Fibroblast of lung (primary cell): ENCODE measurements around the gene TMEM169. TPM values are rescaled to one million over a fixed set of nuclear protein-coding genes. Genes with fewer than 3 reads are reported as not detected.
A peak's percentile ranks its signal among the peaks of the same experiment; 100 is the strongest.

Experiments
- DNase-seq, 2 donors: peaks; one replicate each; pipeline versions ENCODE4 v3.0.0 to v3.0.0-alpha.2; 2010; ENCODE audit warnings: low read depth in 2 of 2
- H2AFZ ChIP-seq: 2 replicates; pipeline ENCODE4 v1.5.1; 2012; ENCODE audit warnings: low read length, control low read depth, inconsistent platforms
- H3K27ac ChIP-seq: 2 replicates; pipeline ENCODE4 v1.5.1; 2011; ENCODE audit warnings: low read length, control low read depth; ENCODE audit not compliant: insufficient read depth
- H3K27me3 ChIP-seq: 2 replicates; pipeline ENCODE4 v1.5.1; 2011; ENCODE audit warnings: mild to moderate bottlenecking, low read length; ENCODE audit not compliant: control insufficient read depth, insufficient read depth
- H3K36me3 ChIP-seq: 2 replicates; pipeline ENCODE4 v1.5.1; 2011; ENCODE audit warnings: low read length; ENCODE audit not compliant: control insufficient read depth, insufficient read depth
- H3K4me1 ChIP-seq: 2 replicates; pipeline ENCODE4 v1.5.1; 2011; ENCODE audit warnings: low read length; ENCODE audit not compliant: control insufficient read depth, insufficient read depth; ENCODE audit errors: extremely low read depth
- H3K4me2 ChIP-seq: 2 replicates; pipeline ENCODE4 v1.5.1; 2011; ENCODE audit warnings: low read length, control low read depth; ENCODE audit not compliant: insufficient read depth; ENCODE audit errors: extremely low read depth
- H3K4me3 ChIP-seq, 4 experiments: fragments of 200-600 bp in 1 of 4; sonication (generic) in 1 of 4; replicated peaks in 1 of 4; 2 replicates each; pipeline ENCODE4 v1.5.1; 2011 to 2016; ENCODE audit warnings: low read length in 4 of 4, low read depth in 3 of 4, mild to moderate bottlenecking in 3 of 4, control low read depth in 2 of 4, inconsistent platforms in 1 of 4, mixed read lengths in 1 of 4; ENCODE audit not compliant: insufficient read depth in 1 of 4; ENCODE audit errors: control extremely low read depth in 1 of 4
- H3K79me2 ChIP-seq: 2 replicates; pipeline ENCODE4 v1.5.1; 2012; ENCODE audit warnings: mild to moderate bottlenecking, low read length, inconsistent platforms; ENCODE audit not compliant: control insufficient read depth, insufficient read depth
- H3K9ac ChIP-seq: 2 replicates; pipeline ENCODE4 v1.5.1; 2011; ENCODE audit warnings: mild to moderate bottlenecking, low read length, control low read depth; ENCODE audit not compliant: insufficient read depth
- H3K9me3 ChIP-seq: 2 replicates; pipeline ENCODE4 v1.5.1; 2012; ENCODE audit warnings: low read depth, low read length; ENCODE audit not compliant: control insufficient read depth, insufficient read depth
- H4K20me1 ChIP-seq: 2 replicates; pipeline ENCODE4 v1.5.1; 2011; ENCODE audit warnings: low read length; ENCODE audit not compliant: control insufficient read depth, insufficient read depth; ENCODE audit errors: extremely low read depth
- EZH2 ChIP-seq: IDR thresholded peaks from 2 replicates; pipeline ENCODE4 v1.5.1; 2012; ENCODE audit warnings: low read length, control low read depth, mild to moderate bottlenecking; ENCODE audit errors: missing control alignments
- polyA plus RNA-seq, 2 donors: library from polyadenylated mRNA; depleted of rRNA in 1 of 2; stranded (reverse) in 1 of 2; unstranded in 1 of 2; fragments of >200 nt; gene quantifications; 2 replicates each; pipeline ENCODE4 v1.2.1, GENCODE V29; 2011 to 2012; ENCODE audit warnings: missing spikeins in 1 of 2
- total RNA-seq: library from RNA; depleted of rRNA; stranded (reverse); fragments of >200 nt; gene quantifications from 2 replicates; pipeline ENCODE4 v1.2.1, GENCODE V29; 2014
- TF ChIP-seq, protein P1 (sequence below), 2 donors: IDR thresholded peaks in 1 of 2; conservative IDR thresholded peaks in 1 of 2; 1 replicate in 1 of 2; 2 replicates in 1 of 2; pipeline ENCODE4 v1.5.1; 2011 to 2012; ENCODE audit warnings: low read length in 2 of 2, control low read depth in 1 of 2, inconsistent platforms in 1 of 2, low read depth in 1 of 2, mild to moderate bottlenecking in 1 of 2

TMEM169 gene
- total and polyA plus RNA-seq, 2 donors (not counting 1 experiment from before 2014, with no cell fraction given): 0.10 to 0.50 TPM

- Histone ChIP-seq H3K9ac (no peak overlapping the region), H3K4me2 (no peak overlapping the region), H3K27me3 (no peaks in the 10 kb centered on the region), H3K4me1 (no peaks in the 10 kb centered on the region), H3K4me3 (no peak overlapping the region), H3K36me3 (no peaks in the 10 kb centered on the region), H3K9me3 (no peaks in the 10 kb centered on the region), H2AFZ (no peak overlapping the region), H4K20me1 (no peaks in the 10 kb centered on the region), H3K27ac (no peak overlapping the region), H3K79me2 (no peaks in the 10 kb centered on the region)
- TF ChIP-seq, protein P1, sequence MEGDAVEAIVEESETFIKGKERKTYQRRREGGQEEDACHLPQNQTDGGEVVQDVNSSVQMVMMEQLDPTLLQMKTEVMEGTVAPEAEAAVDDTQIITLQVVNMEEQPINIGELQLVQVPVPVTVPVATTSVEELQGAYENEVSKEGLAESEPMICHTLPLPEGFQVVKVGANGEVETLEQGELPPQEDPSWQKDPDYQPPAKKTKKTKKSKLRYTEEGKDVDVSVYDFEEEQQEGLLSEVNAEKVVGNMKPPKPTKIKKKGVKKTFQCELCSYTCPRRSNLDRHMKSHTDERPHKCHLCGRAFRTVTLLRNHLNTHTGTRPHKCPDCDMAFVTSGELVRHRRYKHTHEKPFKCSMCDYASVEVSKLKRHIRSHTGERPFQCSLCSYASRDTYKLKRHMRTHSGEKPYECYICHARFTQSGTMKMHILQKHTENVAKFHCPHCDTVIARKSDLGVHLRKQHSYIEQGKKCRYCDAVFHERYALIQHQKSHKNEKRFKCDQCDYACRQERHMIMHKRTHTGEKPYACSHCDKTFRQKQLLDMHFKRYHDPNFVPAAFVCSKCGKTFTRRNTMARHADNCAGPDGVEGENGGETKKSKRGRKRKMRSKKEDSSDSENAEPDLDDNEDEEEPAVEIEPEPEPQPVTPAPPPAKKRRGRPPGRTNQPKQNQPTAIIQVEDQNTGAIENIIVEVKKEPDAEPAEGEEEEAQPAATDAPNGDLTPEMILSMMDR (conservative IDR thresholded peaks at IDR 0.05 in 1 of 2, IDR thresholded peaks at IDR 0.05 in 1 of 2; ENCODE audit: low read depth in 1 of 2, low read length in 2 of 2): no peak
- no peak for TF ChIP-seq EZH2
- DNase-seq: peak in 1 of 2 donors; percentile 16
Measured at GRCh38 chr2:216084547-216084946, 2.8 kb downstream of the TMEM169 start.

- Histone ChIP-seq H3K9me3 (no peaks in the 10 kb centered on the region), H3K36me3 (no peaks in the 10 kb centered on the region), H3K4me3 (no peak overlapping the region), H4K20me1 (no peaks in the 10 kb centered on the region), H3K9ac (no peak overlapping the region), H3K4me1 (no peaks in the 10 kb centered on the region), H2AFZ (no peak overlapping the region), H3K4me2 (no peak overlapping the region), H3K27ac (no peak overlapping the region), H3K27me3 (no peaks in the 10 kb centered on the region), H3K79me2 (no peaks in the 10 kb centered on the region)
- TF ChIP-seq, protein P1 (conservative IDR thresholded peaks at IDR 0.05 in 1 of 2, IDR thresholded peaks at IDR 0.05 in 1 of 2; ENCODE audit: low read depth in 1 of 2, low read length in 2 of 2): no peak
- TF ChIP-seq EZH2: no peak
- no peak for DNase-seq
Measured at GRCh38 chr2:216086207-216086893, 4.6 kb downstream of the TMEM169 start.

DNA sequence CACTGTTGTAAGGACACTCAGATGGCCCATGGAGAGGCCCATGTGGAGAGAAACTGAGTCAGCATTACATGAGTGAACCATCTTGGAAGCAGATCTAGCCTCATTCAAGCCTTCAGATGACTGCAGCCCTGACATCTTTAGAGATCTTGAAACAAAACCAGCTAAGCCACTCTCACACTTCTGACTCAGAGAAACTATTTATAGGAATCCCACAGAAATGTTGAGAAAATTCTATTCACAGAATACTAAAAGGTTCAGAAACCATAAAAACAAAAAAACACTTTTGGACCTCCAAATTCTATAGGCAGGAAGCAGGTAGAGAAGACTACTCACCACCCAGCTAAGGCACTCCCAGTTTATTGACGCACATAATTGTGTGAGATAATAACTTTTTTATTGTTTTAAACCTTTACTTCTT is 8.7 kb downstream of the TMEM169 start:
- no peak overlapping the region for H3K4me3 ChIP-seq
- H3K36me3 ChIP-seq: no peaks in the 10 kb centered on the region
- H3K9me3 ChIP-seq: no peaks in the 10 kb centered on the region
- H3K9ac ChIP-seq: no peak overlapping the region
- no peak overlapping the region for H3K27ac ChIP-seq
- no peaks in the 10 kb centered on the region for H3K27me3 ChIP-seq
- no peak overlapping the region for H3K4me2 ChIP-seq
- H3K79me2 ChIP-seq: no peaks in the 10 kb centered on the region
- H3K4me1 ChIP-seq: no peaks in the 10 kb centered on the region
- no peak overlapping the region for H2AFZ ChIP-seq
- DNase-seq: peak in 1 of 2 donors; percentile 68
- no peaks in the 10 kb centered on the region for H4K20me1 ChIP-seq
- TF ChIP-seq, protein P1 (conservative IDR thresholded peaks at IDR 0.05 in 1 of 2, IDR thresholded peaks at IDR 0.05 in 1 of 2; ENCODE audit: low read depth in 1 of 2, low read length in 2 of 2): no peak
- no peak for TF ChIP-seq EZH2
